Upper lobe of left lung (tissue), 4 donors: ENCODE results near the gene RBM44.
"Not testable (repeated sequence)": the region's sequence is repeated elsewhere in the genome, so short reads cannot be mapped to it uniquely, and the experiment has no call there.

ENCODE experiments used
- EP300 ChIP-seq, 4 donors: sonication (generic); formaldehyde crosslinking; IDR thresholded peaks; one replicate each; pipeline ENCODE4 v1.5.1; 2017; ENCODE audit warnings: antibody characterized with exemption in 4 of 4, control low read depth in 2 of 4
- TF ChIP-seq, protein P1 (sequence below), 6 experiments: fragments of 450-650 bp in 4 of 6; fragments of 200-600 bp in 2 of 6; sonication (generic) in 2 of 6; IDR thresholded peaks; one replicate each; pipeline ENCODE4 v1.5.1; 2016 to 2019; ENCODE audit warnings: antibody characterized with exemption in 6 of 6

DNA sequence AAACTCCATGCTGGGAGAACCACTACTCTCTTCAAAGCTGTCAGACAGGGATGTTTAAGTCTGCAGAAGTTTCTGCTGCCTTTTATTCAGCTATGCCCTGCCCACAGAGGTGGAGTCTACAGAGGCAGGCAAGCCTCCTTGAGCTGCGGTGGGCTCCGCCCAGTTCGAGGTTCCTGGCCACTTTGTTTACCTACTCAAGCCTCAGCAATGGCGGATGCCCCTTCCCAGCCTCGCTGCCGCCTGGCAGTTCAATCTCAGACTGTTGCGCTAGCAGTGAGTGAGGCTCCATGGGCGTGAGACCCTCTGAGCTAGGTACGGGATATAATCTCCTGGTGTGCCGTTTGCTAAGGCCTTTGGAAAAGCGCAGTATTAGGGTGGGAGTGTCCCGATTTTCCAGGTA, 50.4 kb downstream of the RBM44 start:
- TF ChIP-seq EP300 (IDR thresholded peaks at IDR 0.05): not testable (repeated sequence)
- TF ChIP-seq, protein P1, sequence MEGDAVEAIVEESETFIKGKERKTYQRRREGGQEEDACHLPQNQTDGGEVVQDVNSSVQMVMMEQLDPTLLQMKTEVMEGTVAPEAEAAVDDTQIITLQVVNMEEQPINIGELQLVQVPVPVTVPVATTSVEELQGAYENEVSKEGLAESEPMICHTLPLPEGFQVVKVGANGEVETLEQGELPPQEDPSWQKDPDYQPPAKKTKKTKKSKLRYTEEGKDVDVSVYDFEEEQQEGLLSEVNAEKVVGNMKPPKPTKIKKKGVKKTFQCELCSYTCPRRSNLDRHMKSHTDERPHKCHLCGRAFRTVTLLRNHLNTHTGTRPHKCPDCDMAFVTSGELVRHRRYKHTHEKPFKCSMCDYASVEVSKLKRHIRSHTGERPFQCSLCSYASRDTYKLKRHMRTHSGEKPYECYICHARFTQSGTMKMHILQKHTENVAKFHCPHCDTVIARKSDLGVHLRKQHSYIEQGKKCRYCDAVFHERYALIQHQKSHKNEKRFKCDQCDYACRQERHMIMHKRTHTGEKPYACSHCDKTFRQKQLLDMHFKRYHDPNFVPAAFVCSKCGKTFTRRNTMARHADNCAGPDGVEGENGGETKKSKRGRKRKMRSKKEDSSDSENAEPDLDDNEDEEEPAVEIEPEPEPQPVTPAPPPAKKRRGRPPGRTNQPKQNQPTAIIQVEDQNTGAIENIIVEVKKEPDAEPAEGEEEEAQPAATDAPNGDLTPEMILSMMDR (IDR thresholded peaks at IDR 0.05): not testable (repeated sequence)
